Activated naive CD8-positive, alpha-beta T cell (primary cell): ENCODE measurements around the gene C14orf93.

Source experiments
- H3K27ac Mint-ChIP-seq: one replicate; pipeline ENCODE4 v1.8.0; 2021; ENCODE audit warnings: mixed read lengths
- H3K27me3 Mint-ChIP-seq: one replicate; pipeline ENCODE4 v1.8.0; 2021; ENCODE audit warnings: mixed read lengths
- H3K36me3 Mint-ChIP-seq: one replicate; pipeline ENCODE4 v1.8.0; 2021; ENCODE audit warnings: mixed read lengths
- H3K4me1 Mint-ChIP-seq: one replicate; pipeline ENCODE4 v1.8.0; 2021; ENCODE audit warnings: low read depth, mixed read lengths
- H3K4me3 Mint-ChIP-seq: one replicate; pipeline ENCODE4 v1.8.0; 2021; ENCODE audit warnings: mild to moderate bottlenecking, mixed read lengths
- H3K9me3 Mint-ChIP-seq: one replicate; pipeline ENCODE4 v1.8.0; 2021; ENCODE audit warnings: low read depth, mixed read lengths

Gene C14orf93

DNA sequence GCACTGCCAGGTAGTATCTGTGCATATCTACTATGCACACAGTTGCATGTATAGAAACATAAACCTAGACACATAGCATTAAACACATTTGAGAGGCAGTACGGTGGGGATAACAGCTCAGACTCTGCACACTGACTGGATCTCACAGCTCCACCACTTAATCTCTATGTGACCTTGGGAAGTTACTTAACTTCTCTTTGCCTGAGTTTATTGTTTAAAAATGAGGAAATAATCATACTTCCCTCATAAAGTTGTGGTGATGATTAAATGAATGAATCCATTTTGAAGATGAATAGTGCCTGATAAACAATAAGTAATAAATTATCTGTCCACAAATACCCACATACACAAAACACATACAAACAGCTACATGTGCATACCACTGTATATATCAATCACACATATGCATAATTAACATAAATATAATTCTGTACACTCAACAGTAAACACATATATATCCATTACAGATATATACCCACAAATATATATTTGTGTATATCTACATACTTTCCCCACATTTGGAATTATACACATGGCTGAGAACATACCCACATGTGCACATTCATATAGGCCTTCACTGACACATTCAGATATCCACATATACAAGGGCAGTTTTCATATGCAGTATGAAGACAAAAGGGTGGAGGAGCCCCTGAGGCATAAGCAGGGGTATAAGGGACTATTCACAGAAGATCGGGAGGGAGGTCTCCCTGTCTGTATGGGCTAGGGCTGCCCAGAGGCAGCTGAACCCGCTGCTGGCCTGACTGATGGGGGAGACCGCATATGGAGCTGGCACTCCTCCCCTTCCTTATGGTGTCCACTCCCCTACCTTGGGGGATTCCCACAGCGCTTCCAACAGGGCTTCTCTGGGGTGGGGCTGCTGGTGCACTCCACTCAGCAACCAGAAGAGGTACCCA, 41.5 kb upstream of the C14orf93 start:
- Mint-ChIP-seq H3K9me3 (no peaks in the 10 kb centered on the region), H3K4me3 (no peak overlapping the region), H3K27ac (no peak overlapping the region), H3K36me3 (peaks cover 2% of the 10 kb centered on the region), H3K4me1 (peaks cover 7% of the 10 kb centered on the region), H3K27me3 (no peaks in the 10 kb centered on the region)

DNA sequence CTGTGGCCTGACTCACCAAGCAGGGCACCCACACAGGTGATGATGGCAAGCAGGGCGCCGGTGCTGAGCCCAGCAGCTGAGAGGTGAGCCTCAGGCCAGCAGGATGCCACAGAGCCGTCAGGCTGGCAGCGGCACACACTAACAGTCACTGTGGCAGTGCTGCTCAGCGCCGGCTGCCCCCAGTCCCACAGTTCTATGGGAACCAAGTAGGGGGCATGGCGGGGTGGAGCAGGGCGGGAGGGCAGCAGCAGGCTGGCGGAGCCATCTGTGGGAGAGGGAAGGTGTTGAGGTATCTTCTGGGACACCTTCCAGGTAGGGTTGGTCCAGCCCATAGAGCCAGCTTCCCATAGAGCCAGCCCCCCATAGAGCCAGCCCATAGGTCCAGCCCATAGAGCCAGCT, 39.1 kb upstream of the C14orf93 start:
- H3K27ac Mint-ChIP-seq: no peak overlapping the region
- H3K36me3 Mint-ChIP-seq: peaks cover 2% of the 10 kb centered on the region
- no peaks in the 10 kb centered on the region for H3K4me1 Mint-ChIP-seq
- no peak overlapping the region for H3K4me3 Mint-ChIP-seq
- H3K9me3 Mint-ChIP-seq: no peaks in the 10 kb centered on the region
- peaks cover 1% of the 10 kb centered on the region for H3K27me3 Mint-ChIP-seq

DNA sequence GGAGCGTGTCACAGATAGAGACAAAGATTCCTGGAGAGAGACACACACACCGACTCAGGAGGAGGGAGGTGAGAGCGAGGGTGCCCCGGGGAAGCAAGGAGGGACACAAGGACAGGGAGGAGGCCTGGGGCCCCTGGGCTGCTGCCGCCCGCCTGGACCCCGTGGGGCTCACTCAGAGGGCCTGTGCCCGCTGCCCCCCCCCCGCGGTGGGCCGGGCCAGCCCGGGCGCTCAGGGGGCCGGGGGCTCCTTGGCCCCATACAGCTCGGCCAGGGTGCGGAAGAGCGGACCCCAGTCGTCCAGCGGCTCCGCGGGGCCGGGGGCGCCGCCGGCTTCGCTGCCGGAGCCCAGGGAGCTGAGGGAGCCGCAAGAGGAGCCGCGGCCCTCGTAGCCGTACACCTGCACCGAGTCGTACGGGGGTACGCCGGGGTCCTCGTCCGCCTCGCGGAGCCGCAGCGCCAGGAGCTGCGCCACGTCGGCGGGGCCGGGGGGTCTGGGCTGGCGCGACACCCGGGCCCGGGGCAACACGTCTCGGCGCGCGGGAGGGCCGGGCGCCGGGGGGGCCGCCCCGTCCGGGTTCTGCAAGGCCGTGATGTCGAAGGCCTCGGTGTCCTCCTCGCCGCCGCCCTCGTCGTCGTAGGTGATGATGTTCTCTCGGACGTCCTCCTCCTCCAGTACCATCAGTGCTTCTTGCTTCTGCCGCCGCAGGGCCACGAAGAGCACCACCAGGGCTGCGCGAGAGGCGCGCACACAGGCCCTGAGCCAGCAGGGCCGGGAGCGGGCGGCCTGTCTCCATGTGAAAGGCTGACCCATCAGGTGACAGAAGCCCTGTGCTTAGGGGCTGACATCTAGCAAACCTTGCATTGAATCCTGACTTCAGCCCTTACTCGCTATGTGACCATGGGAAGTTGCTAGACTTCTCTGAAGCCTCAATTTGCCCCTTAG, 38.1 kb upstream of the C14orf93 start:
- no peaks in the 10 kb centered on the region for H3K4me1 Mint-ChIP-seq
- no peaks in the 10 kb centered on the region for H3K9me3 Mint-ChIP-seq
- peaks cover 2% of the 10 kb centered on the region for H3K36me3 Mint-ChIP-seq
- H3K27ac Mint-ChIP-seq: no peak overlapping the region
- H3K4me3 Mint-ChIP-seq: no peak overlapping the region
- peaks cover 1% of the 10 kb centered on the region for H3K27me3 Mint-ChIP-seq

DNA sequence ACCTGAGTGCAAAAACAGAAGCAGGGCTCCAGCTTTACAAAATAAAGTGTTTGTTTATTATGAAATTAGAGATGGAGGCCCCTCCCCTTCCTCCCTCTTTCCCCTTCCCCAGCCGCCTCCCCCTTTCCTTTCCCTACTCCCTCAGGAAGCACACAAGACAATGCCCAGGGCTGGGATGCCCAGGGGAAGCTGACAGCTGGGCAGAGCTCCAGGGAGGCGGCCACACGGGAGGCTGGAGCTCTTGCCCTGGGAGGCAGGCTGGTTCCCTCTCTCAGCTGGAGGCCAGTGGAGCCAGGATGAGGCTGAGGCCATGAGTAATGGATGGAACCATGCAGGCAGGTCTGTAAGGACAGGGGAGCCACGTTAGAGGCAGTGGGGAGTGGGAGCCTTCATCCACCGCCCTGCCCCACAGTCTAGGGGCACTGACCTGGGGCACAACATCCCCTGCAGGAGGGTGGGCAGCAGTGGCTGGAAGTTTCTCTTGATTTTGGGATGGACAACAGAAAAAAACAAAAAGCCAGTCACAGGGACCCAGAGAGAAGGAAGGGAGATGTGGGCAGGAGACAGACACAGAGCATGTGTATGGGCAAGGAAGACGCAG, 37.2 kb upstream of the C14orf93 start:
- Mint-ChIP-seq H3K4me1 (no peaks in the 10 kb centered on the region), H3K36me3 (peaks cover 2% of the 10 kb centered on the region), H3K9me3 (no peaks in the 10 kb centered on the region), H3K27ac (no peak overlapping the region), H3K4me3 (no peak overlapping the region), H3K27me3 (peaks cover 1% of the 10 kb centered on the region)

DNA sequence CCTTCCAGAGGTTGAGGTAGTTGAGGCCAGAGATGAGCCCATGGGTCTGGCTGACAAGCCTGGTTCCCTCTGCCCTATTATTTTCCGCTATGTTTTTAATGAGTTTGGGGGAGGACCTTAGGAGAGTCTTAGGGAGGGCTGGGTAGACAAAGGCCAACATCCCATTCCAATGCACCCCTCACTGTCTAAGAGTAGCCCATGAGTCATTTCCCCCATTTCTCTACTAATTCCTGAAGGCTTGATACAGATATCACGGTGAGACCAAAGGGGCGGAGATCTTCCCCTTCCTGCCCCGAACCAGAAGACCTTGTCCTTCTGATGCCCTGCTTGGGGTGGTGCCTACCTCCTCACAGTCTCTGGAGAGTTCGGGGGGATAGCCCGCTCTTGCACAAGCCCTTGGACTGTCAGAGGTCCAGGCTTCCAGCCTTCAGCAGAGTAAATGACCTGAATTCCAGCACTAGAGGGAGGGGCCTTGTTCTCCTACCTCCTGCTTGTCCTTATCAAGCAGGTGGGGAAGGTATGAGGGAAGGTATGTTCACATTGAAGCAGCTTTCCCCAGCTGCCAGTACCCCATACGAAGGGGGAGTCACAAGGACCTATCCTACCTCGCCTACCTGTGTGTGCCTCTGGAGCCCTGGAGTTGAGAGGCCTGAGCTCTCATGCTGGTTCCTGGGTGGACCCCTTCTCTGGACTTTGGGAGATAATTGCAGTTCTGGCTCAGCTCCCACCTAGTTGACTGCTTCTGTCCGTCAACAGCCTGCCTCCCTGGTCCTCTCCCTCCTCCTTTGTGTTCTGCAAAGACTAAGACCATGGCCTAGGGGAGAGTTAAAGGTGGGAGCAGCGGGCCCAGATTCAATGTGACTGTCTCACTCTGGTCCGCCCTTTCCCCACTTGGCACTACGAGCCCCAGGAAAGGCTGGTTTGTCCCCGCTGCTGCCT, 35.7 kb upstream of the C14orf93 start:
- Mint-ChIP-seq H3K27ac (no peak overlapping the region), H3K27me3 (peaks cover 1% of the 10 kb centered on the region), H3K9me3 (no peaks in the 10 kb centered on the region), H3K36me3 (peaks cover 2% of the 10 kb centered on the region), H3K4me1 (no peaks in the 10 kb centered on the region), H3K4me3 (no peak overlapping the region)

DNA sequence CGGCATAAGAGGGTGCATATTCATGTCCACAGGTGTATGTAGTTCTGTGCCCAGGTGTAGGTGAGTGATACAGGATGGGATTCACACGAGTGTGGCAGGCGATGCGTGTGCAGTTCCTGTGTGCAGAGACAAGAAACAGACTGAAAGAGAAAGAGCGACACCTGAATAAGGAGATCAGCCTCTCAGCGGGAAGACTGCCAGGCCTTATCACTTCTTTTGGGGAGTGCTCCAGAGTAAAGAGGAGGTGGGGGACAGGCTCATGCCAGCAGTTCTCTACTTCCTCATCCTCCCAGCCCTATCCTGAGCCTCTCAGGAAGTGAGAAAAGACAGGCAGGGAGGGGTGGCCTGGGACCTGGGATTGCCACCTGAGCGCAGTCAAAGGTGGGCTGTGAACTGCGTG, 34.9 kb upstream of the C14orf93 start:
- Mint-ChIP-seq H3K27ac (no peak overlapping the region), H3K4me1 (no peaks in the 10 kb centered on the region), H3K27me3 (peaks cover 1% of the 10 kb centered on the region), H3K9me3 (no peaks in the 10 kb centered on the region), H3K4me3 (no peak overlapping the region), H3K36me3 (peaks cover 2% of the 10 kb centered on the region)

DNA sequence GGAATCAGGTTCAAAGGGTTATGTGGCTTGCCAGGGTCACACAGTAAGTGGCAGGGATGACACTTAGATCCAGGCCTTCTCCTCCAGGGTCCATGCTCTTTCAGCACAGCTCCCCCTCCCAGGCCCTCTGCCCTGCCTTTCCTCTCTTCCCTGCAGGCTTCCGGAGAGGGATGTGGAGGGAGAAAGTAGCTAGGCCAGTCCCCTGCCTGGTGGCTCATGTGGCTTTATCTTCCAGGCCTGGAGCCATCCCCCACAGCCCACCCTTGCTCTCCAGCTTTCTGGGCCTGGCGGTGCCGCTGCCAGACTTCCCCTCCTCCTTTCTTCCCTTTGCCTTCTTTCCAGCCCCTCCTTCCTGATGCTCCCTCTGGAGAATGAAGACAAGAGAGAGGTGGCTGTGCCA, 33.8 kb upstream of the C14orf93 start:
- H3K4me1 Mint-ChIP-seq: no peaks in the 10 kb centered on the region
- H3K4me3 Mint-ChIP-seq: no peak overlapping the region

DNA sequence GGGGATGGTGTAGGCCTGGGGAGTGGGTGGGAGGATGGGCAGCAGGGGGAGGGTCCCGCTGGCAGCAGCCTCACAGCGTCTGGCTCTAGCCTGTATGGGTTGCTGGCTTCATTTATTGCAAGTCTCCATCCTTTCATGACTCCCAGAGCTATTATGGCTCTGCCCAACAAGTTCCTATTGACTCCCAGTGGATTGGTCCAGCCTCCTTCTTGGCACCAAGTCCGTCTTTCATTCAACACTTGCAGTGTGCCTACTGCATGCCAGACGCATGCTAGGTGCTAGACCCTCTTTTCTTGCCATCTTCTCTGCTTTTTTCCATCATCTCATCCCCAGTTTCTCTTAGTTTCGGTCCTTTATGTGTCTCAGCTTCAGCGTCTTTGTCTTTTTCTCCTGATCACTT, 33.2 kb upstream of the C14orf93 start:
- Mint-ChIP-seq H3K36me3 (peaks cover 2% of the 10 kb centered on the region), H3K4me1 (no peaks in the 10 kb centered on the region), H3K27ac (no peak overlapping the region), H3K9me3 (no peaks in the 10 kb centered on the region), H3K4me3 (no peak overlapping the region), H3K27me3 (peaks cover 1% of the 10 kb centered on the region)

More for the DNA sequence above, 33.8 kb upstream of the C14orf93 start:
- Mint-ChIP-seq H3K36me3 (peaks cover 2% of the 10 kb centered on the region), H3K27ac (no peak overlapping the region), H3K9me3 (no peaks in the 10 kb centered on the region), H3K27me3 (peaks cover 1% of the 10 kb centered on the region)

DNA sequence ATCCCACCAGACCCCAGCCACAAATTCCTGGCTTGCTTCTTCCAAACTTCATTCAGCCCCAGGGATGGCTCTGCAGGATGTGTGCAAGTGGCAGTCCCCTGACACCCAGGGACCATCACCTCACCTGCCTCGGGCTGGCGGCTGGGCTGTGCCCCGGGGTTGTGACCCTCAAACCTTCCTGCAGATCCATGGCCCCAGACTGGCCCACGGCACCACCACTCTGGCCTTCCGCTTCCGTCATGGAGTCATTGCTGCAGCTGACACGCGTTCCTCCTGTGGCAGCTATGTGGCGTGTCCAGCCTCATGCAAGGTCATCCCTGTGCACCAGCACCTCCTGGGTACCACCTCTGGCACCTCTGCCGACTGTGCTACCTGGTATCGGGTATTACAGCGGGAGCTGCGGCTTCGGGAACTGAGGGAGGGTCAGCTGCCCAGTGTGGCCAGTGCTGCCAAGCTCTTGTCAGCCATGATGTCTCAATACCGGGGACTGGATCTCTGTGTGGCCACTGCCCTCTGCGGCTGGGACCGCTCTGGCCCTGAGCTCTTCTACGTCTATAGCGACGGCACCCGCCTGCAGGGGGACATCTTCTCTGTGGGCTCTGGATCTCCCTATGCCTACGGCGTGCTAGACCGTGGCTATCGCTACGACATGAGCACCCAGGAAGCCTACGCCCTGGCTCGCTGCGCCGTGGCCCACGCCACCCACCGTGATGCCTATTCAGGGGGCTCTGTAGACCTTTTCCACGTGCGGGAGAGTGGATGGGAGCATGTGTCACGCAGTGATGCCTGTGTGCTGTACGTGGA, 32.4 kb upstream of the C14orf93 start, which contains the start of gene PSMB11:
PSMB11 (plus strand) TSS at position 51 of the 804 bp plus-strand sequence; CDS start at position 65, 14 bp downstream.
- H3K27ac Mint-ChIP-seq: no peak within 1 kb of the TSS

DNA sequence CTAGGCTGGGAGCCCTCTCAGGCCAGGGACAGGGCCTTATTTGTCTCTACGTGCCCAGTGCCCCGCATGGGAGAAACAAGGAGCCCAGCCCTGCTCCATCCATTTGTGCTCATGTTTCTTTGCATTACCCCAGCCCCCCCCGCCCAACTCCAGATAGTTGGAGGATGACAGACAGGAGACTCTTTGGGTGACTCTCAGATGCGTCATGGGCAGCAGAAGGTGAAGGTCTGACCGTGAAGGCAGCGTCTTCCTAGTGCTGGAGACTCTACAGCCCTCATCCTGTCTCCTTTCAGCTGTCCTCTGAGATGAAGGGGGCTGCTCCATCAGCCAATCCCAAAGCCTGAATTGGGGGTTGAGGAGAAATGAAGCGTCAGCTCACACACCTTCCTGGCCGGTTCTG, 31.8 kb upstream of the C14orf93 start:
- H3K27me3 Mint-ChIP-seq: peaks cover 1% of the 10 kb centered on the region
- no peaks in the 10 kb centered on the region for H3K36me3 Mint-ChIP-seq
- no peak overlapping the region for H3K4me3 Mint-ChIP-seq
- H3K4me1 Mint-ChIP-seq: no peaks in the 10 kb centered on the region
- no peaks in the 10 kb centered on the region for H3K9me3 Mint-ChIP-seq
- H3K27ac Mint-ChIP-seq: no peak overlapping the region

More for the DNA sequence above, 32.4 kb upstream of the C14orf93 start, which contains the start of gene PSMB11:
- no peaks in the 10 kb centered on the region for H3K36me3 Mint-ChIP-seq
- H3K9me3 Mint-ChIP-seq: no peaks in the 10 kb centered on the region
- no peaks in the 10 kb centered on the region for H3K4me1 Mint-ChIP-seq
- no peak within 1 kb of the TSS for H3K4me3 Mint-ChIP-seq
- H3K27me3 Mint-ChIP-seq: peaks cover 1% of the 10 kb centered on the region

DNA sequence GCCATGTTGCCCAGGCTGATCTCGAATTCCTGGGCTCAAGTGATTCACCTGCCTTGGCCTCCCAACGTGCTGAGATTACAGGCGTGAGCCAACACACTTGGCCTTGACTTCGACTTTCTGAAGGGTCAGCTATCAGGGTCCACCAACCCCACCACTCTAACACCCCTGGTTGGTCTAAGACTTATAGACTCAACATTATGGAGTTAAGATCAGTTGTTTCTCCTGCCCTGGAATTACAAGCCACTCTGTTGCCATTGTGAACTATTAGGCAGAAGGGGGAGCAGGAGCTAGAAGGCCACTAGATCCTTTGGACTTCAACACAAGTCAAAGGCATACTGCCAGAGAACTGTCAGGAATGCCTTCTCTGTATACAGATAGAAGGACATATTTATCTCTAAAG, 30.2 kb upstream of the C14orf93 start:
- H3K9me3 Mint-ChIP-seq: no peaks in the 10 kb centered on the region
- peaks cover 8% of the 10 kb centered on the region for H3K4me1 Mint-ChIP-seq
- peaks cover 1% of the 10 kb centered on the region for H3K27me3 Mint-ChIP-seq
- H3K4me3 Mint-ChIP-seq: no peak overlapping the region
- no peak overlapping the region for H3K27ac Mint-ChIP-seq
- no peaks in the 10 kb centered on the region for H3K36me3 Mint-ChIP-seq

DNA sequence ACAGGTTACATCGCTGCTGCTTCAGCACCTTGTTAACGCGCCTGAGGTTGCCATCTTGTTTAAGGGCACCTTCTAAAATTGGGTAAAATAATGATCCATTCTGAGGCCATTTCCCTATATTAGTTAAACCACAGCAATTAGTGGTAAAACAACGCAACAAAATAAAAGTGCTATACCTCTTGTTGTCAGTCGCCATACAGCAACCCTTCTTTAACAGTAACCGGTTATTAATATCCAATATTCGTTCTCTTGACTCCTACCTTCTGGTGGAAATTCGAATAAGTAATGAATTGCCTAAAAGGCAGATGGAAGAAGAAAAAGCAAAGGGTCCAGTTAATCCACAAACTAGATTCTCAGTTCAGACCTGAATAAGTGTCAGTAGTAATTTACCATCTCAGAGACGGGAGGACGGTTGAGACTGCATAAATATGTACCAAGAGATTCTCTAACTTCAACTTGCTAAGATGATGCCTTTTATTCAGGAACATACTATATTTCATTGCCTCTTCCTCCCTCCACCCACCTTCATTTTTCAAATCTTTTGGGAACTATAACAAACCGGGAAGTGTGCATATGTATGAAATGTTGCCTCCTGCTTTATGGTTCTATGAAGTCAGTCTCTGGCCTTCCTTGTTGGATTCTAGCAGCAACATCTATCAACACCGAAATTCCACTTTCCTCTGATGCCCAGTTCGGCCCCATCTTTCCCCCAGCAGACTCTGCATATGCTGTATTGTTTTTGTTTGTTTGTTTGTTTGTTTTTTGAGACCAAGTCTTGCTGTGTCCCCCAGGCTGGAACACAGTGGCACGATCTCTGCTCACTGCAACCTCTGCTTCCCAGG, 25.6 kb upstream of the C14orf93 start:
- Mint-ChIP-seq H3K36me3 (peaks cover 12% of the 10 kb centered on the region), H3K4me1 (peaks cover 29% of the 10 kb centered on the region), H3K27me3 (no peaks in the 10 kb centered on the region), H3K9me3 (no peaks in the 10 kb centered on the region), H3K27ac (peak overlapping the region; percentile 98), H3K4me3 (peak overlapping the region; percentile 97)
